WTC11 (cell line): ENCODE data around the gene ZNF407. TPM values are rescaled to one million over a fixed set of nuclear protein-coding genes. Genes with fewer than 3 reads are reported as not detected.

Source experiments
- ATAC-seq: fragments of 200-7000 bp; cut with Tn5 transposase; 2 replicates; pipeline ENCODE4 v1.10.0; 2021; ENCODE audit warnings: mild to moderate bottlenecking, moderate library complexity
- CTCF ChIA-PET: fragments of 300-600 bp; sonication (Branson Sonifier 250); formaldehyde crosslinking; loops from one replicate; lab custom pipeline; 2021; ENCODE audit warnings: antibody characterized with exemption; lab: Charles Lee
- POLR2A ChIA-PET: fragments of 350-600 bp; sonication (Branson Sonifier 250); formaldehyde crosslinking; loops from one replicate; lab custom pipeline; 2021; ENCODE audit warnings: antibody characterized with exemption; lab: Charles Lee
- DNase-seq: peaks from one replicate; pipeline ENCODE4 v3.0.0; 2021; ENCODE audit warnings: low spot score
- H3K27ac Mint-ChIP-seq: 2 replicates; pipeline ENCODE4 v1.8.0; 2021; ENCODE audit warnings: mixed read lengths
- H3K27me3 Mint-ChIP-seq: 2 replicates; pipeline ENCODE4 v1.8.0; 2021; ENCODE audit warnings: low read depth, mild to moderate bottlenecking, moderate library complexity, mixed read lengths
- H3K36me3 Mint-ChIP-seq: 2 replicates; pipeline ENCODE4 v1.8.0; 2021; ENCODE audit warnings: mixed read lengths
- H3K4me1 Mint-ChIP-seq: 2 replicates; pipeline ENCODE4 v1.8.0; 2022; ENCODE audit warnings: mixed read lengths
- H3K4me3 Mint-ChIP-seq: 2 replicates; pipeline ENCODE4 v1.8.0; 2021; ENCODE audit warnings: mild to moderate bottlenecking, moderate library complexity, mixed read lengths
- H3K9me3 Mint-ChIP-seq: 2 replicates; pipeline ENCODE4 v1.8.0; 2021; ENCODE audit warnings: mixed read lengths
- ATF6 ChIP-seq: sonication (generic); formaldehyde crosslinking; IDR thresholded peaks from 2 replicates; pipeline ENCODE4 v1.8.1; 2023; ENCODE audit warnings: mild to moderate bottlenecking, missing genetic modification reagents
- ETV6 ChIP-seq: sonication (generic); formaldehyde crosslinking; IDR thresholded peaks from 2 replicates; pipeline ENCODE4 v1.8.1; 2022; ENCODE audit warnings: mild to moderate bottlenecking, missing genetic modification reagents
- FOXK1 ChIP-seq: sonication (generic); formaldehyde crosslinking; IDR thresholded peaks from 2 replicates; pipeline ENCODE4 v1.8.0; 2022; ENCODE audit warnings: mild to moderate bottlenecking, moderate library complexity, missing genetic modification reagents
- FOXP4 ChIP-seq: sonication (generic); formaldehyde crosslinking; IDR thresholded peaks from 2 replicates; pipeline ENCODE4 v1.8.0; 2022; ENCODE audit warnings: mild to moderate bottlenecking, missing genetic modification reagents
- HMGA2 ChIP-seq: fragments of 250-450 bp; sonication (Bioruptor Pico); IDR thresholded peaks from 2 replicates; pipeline ENCODE4 v1.4.0; 2021; ENCODE audit warnings: mild to moderate bottlenecking, moderate library complexity
- IRF2 ChIP-seq: sonication (generic); formaldehyde crosslinking; IDR thresholded peaks from 2 replicates; pipeline ENCODE4 v1.8.0; 2022; ENCODE audit warnings: low read depth, missing genetic modification reagents, borderline replicate concordance
- MYBL2 ChIP-seq: sonication (generic); formaldehyde crosslinking; IDR thresholded peaks from 2 replicates; pipeline ENCODE4 v1.8.1; 2023; ENCODE audit warnings: mild to moderate bottlenecking, moderate library complexity, missing genetic modification reagents
- NFE2L1 ChIP-seq: sonication (generic); formaldehyde crosslinking; IDR thresholded peaks from 2 replicates; pipeline ENCODE4 v1.8.1; 2023; ENCODE audit warnings: missing genetic modification reagents
- PRRX2 ChIP-seq: fragments of 250-450 bp; sonication (Bioruptor Pico); IDR thresholded peaks from 2 replicates; pipeline ENCODE4 v1.8.0; 2021; ENCODE audit warnings: mild to moderate bottlenecking
- RELA ChIP-seq: sonication (generic); formaldehyde crosslinking; IDR thresholded peaks from 2 replicates; pipeline ENCODE4 v1.8.1; 2022; ENCODE audit warnings: missing genetic modification reagents, mild to moderate bottlenecking, borderline replicate concordance
- STAT6 ChIP-seq: sonication (generic); formaldehyde crosslinking; conservative IDR thresholded peaks from 2 replicates; pipeline ENCODE4 v1.8.1; 2023; ENCODE audit warnings: mild to moderate bottlenecking, low read depth, missing genetic modification reagents, moderate library complexity
- ZBTB21 ChIP-seq: sonication (generic); formaldehyde crosslinking; IDR thresholded peaks from 2 replicates; pipeline ENCODE4 v1.8.1; 2023; ENCODE audit warnings: mild to moderate bottlenecking, missing genetic modification reagents, borderline replicate concordance
- ZNF121 ChIP-seq: sonication (generic); formaldehyde crosslinking; IDR thresholded peaks from 2 replicates; pipeline ENCODE4 v1.8.0; 2023; ENCODE audit warnings: missing genetic modification reagents
- total RNA-seq: library from RNA; stranded (reverse); gene quantifications from 3 replicates; pipeline ENCODE4 v1.2.3, GENCODE V29; 2021
- TF ChIP-seq, protein P1 (sequence below): sonication (generic); formaldehyde crosslinking; IDR thresholded peaks from 2 replicates; pipeline ENCODE4 v1.8.0; 2022; ENCODE audit warnings: mild to moderate bottlenecking, missing genetic modification reagents
- TF ChIP-seq, protein P2 (sequence below): sonication (generic); formaldehyde crosslinking; IDR thresholded peaks from 2 replicates; pipeline ENCODE4 v1.8.1; 2022; ENCODE audit warnings: mild to moderate bottlenecking, moderate library complexity, missing genetic modification reagents
- TF ChIP-seq, protein P3 (sequence below): sonication (generic); formaldehyde crosslinking; IDR thresholded peaks from 2 replicates; pipeline ENCODE4 v1.8.0; 2023; ENCODE audit warnings: mild to moderate bottlenecking, missing genetic modification reagents

Gene ZNF407
- total RNA-seq, 1 experiment from 2014 or later, result 6.5 TPM

- DNase-seq, result no peak
- POLR2A ChIA-PET, result no interaction called here
Observed at GRCh38 chr18:75089748-75090327, 492.2 kb downstream of the ZNF407 start.

More at GRCh38 chr18:75089748-75090327, 492.2 kb downstream of the ZNF407 start:
- TF ChIP-seq STAT6 (CRISPR knock-in tag) (no peak), ZNF121 (no peak), MYBL2 (CRISPR knock-in tag) (no peak), ZBTB21 (CRISPR knock-in tag) (no peak), NFE2L1 (CRISPR knock-in tag) (no peak), ATF6 (CRISPR knock-in tag) (no peak), FOXK1 (no peak), PRRX2 (CRISPR knock-in tag) (no peak), FOXP4 (CRISPR knock-in tag) (no peak), HMGA2 (no peak), ETV6 (CRISPR knock-in tag) (no peak), IRF2 (CRISPR knock-in tag) (no peak), RELA (CRISPR knock-in tag) (no peak)
- TF ChIP-seq, protein P1, sequence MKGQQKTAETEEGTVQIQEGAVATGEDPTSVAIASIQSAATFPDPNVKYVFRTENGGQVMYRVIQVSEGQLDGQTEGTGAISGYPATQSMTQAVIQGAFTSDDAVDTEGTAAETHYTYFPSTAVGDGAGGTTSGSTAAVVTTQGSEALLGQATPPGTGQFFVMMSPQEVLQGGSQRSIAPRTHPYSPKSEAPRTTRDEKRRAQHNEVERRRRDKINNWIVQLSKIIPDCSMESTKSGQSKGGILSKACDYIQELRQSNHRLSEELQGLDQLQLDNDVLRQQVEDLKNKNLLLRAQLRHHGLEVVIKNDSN (CRISPR knock-in tag), result no peak
- TF ChIP-seq, protein P2, sequence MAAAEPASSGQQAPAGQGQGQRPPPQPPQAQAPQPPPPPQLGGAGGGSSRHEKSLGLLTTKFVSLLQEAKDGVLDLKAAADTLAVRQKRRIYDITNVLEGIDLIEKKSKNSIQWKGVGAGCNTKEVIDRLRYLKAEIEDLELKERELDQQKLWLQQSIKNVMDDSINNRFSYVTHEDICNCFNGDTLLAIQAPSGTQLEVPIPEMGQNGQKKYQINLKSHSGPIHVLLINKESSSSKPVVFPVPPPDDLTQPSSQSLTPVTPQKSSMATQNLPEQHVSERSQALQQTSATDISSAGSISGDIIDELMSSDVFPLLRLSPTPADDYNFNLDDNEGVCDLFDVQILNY (CRISPR knock-in tag), result no peak
- TF ChIP-seq, protein P3, sequence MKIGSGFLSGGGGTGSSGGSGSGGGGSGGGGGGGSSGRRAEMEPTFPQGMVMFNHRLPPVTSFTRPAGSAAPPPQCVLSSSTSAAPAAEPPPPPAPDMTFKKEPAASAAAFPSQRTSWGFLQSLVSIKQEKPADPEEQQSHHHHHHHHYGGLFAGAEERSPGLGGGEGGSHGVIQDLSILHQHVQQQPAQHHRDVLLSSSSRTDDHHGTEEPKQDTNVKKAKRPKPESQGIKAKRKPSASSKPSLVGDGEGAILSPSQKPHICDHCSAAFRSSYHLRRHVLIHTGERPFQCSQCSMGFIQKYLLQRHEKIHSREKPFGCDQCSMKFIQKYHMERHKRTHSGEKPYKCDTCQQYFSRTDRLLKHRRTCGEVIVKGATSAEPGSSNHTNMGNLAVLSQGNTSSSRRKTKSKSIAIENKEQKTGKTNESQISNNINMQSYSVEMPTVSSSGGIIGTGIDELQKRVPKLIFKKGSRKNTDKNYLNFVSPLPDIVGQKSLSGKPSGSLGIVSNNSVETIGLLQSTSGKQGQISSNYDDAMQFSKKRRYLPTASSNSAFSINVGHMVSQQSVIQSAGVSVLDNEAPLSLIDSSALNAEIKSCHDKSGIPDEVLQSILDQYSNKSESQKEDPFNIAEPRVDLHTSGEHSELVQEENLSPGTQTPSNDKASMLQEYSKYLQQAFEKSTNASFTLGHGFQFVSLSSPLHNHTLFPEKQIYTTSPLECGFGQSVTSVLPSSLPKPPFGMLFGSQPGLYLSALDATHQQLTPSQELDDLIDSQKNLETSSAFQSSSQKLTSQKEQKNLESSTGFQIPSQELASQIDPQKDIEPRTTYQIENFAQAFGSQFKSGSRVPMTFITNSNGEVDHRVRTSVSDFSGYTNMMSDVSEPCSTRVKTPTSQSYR, result no peak
- CTCF ChIA-PET, result no interaction called here
- peak; percentile 50 for ATAC-seq
- Mint-ChIP-seq H3K4me1 (peaks cover 13% of the 10 kb centered on the region), H3K4me3 (no peak overlapping the region), H3K27ac (no peak overlapping the region), H3K9me3 (peaks cover 12% of the 10 kb centered on the region), H3K27me3 (no peaks in the 10 kb centered on the region), H3K36me3 (peaks cover 9% of the 10 kb centered on the region)
